NCI-H2107 (cell line): ENCODE results near the gene RAB11A.

Experiments
- DNase-seq: peaks from one replicate; lab custom pipeline; 2025; lab: John Stamatoyannopoulos, UW

Gene RAB11A

DNA sequence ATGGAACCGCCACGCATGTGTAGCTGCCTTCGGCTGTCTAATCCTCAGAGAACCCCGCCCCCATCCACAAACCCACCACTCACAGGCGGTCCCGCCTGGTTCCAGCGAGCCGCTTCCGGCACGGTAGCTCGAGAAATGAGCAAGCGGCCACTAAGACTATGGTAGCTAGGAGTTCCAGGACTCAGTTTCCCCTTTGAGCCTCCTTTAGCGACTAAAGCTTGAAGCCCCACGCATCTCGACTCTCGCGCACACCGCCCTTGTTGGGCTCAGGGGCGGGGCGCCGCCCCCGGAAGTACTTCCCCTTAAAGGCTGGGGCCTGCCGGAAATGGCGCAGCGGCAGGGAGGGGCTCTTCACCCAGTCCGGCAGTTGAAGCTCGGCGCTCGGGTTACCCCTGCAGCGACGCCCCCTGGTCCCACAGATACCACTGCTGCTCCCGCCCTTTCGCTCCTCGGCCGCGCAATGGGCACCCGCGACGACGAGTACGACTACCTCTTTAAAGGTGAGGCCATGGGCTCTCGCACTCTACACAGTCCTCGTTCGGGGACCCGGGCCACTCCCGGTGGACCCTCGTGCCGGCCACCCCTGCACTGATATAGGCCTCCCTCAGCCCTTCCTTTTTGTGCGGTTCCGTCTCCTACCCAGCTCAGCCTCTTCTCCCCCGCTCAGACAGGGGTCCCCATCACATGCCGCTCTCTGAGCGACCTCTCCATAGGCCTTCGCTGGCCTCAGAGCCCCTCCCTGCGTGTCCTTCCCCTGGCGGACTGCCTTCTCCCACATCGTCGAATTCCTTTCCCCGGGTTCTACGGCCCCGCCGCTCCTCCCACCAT is at the start of gene RAB11A:
TSS of gene RAB11A (plus strand) at position 366 of the 828 bp plus-strand sequence. CDS start at position 461, 95 bp downstream.
- peak; percentile 76 for DNase-seq

GRCh38 chr15:65819563-65819960 is 49.7 kb upstream of the RAB11A start:
- no peak for DNase-seq

DNA sequence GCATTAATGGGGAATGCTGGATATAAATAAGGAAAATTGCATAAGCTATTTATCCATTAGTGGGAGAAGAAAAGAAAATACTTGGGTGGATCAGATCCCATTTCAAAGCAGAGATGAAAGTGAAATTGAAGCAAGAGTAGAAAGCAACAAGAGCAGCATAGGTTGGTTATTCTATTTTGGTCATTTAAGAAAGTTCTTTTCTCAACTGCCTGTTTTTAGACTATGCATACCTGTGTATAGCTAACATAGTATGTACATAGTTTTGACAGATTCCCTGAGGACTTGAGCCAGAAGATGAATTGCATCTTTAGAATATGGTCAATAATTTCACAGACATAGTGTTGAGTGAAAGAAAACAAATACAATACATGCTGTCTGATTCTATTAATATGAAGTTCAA is 48.2 kb upstream of the RAB11A start:
- DNase-seq = no peak

DNA sequence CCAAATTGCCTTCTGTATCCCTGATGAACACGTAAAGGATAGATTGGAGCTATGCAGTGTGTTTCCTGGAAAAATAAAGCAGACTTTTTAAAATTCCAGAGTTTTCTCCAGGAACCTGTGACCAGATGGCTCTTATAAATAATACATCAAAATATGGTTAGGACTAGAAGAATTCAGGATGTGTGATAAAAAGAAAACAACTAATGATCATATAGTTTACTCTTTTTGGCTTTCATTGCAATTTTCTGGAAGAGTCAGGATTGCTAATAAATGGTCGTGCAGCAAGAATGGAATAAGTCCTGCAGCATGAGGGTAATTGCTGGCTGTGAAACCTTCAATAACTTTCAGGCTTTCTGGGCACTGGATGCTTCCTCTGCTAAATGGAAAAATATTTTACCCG is 47.0 kb upstream of the RAB11A start:
- DNase-seq = no peak

DNA sequence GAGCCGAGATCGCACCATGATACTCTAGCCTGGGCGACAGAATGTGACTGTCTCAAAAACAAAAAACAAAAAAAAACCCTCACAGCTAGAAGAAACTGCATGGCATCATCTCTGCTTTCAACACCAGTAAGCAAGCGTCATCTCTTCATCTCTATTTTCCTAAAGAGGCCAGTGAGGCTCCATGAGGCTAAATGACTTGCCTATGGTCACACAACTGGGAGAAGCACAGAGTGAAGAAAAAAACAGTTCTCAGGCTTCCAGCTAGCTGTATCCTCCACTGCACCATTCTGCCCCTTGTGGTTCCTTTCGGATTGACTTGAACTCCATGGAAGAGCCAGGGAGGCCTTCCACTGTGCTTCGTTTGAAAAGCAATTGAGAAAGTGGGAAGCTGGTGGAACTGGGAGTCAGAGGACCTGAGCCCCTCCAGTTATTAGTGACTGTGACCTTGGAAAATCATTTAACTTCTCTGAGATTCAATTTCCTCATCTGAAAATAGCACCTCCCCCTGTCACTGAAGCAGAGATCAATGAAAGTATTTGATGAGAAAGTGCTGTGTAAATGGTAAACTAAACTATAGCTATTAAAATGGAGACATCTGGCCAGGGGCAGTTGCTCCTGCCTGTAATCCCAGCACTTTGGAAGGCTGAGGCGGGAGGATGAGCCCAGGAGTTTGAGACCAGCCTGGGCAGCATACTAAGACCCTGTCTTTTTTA is 45.1 kb upstream of the RAB11A start:
- no peak for DNase-seq

DNA sequence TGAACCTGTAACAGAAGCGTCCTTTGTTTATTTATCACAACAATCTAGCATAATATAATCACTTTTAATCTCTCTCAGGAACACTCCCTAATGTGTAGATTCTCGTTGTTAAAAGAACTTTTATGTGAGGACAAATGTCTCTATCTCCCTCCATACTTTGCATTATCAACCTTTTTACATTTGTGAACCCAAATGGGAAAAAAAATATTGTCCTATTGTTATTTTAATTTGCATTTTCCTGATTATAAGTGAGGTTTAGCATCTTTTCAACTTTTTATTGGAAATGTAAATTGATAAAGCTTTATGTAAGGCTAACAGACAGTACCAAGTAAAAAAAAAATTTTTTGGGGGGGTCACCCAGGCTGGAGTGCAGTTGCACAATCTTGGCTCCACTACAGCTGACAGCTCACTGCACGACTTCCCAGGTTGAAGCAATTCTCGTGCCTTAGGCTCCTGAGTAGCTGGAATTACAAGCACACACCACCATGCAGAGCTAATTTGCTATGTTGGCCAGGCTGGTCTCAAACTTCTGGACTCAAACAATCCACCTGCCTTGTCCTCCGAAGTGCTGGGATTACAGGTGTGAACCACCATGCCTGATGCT is 44.2 kb upstream of the RAB11A start:
- DNase-seq = no peak

GRCh38 chr15:65827065-65827464 is 42.2 kb upstream of the RAB11A start:
- DNase-seq = no peak

DNA sequence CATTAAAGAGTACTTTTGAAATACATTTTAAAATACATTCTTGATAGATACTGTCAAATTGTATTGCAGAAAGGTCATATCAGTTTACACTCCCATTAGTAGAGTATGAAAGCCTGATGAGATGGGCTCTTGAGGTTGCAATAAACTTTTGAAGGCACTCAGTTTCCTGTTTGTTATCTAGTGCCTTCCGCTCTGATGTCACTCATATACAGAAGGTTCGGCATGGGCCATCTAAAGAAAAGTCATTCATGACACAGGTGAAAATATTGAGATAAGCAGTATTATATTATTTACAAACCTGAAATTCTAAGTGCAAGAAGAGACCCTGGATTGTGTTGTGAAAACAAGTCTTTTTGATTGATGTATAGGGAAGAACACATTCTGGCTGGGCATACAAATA is 40.7 kb upstream of the RAB11A start:
- no peak for DNase-seq

DNA sequence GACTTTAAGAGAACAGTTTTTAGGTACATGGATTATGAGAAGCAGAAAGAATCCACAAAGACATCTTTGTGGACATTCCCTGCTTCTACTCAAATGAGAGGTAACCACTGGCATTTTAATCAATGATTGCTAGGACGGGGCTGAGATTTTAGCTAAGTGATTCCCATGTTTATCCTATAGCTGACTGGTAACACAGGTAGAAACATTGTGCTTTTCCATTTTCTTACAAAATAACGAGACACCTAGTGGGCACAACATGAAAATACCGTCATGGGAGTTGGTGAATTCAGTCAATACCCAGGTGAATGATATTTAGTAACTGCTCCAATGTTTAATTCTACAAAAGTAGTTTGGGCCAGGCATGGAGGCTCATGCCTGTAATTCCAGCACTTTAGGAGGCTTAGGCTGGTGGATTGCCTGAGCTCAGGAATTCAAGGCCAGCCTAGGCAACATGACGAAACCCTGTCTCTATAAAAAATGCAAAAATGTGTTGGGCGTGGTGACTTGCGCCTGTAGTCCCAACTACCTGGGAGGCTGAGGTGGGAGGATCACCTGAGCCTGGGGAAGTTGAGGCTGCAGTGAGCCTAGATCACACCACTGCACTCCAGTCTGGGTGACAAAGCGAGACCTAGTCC is 40.0 kb upstream of the RAB11A start:
- DNase-seq = no peak

DNA sequence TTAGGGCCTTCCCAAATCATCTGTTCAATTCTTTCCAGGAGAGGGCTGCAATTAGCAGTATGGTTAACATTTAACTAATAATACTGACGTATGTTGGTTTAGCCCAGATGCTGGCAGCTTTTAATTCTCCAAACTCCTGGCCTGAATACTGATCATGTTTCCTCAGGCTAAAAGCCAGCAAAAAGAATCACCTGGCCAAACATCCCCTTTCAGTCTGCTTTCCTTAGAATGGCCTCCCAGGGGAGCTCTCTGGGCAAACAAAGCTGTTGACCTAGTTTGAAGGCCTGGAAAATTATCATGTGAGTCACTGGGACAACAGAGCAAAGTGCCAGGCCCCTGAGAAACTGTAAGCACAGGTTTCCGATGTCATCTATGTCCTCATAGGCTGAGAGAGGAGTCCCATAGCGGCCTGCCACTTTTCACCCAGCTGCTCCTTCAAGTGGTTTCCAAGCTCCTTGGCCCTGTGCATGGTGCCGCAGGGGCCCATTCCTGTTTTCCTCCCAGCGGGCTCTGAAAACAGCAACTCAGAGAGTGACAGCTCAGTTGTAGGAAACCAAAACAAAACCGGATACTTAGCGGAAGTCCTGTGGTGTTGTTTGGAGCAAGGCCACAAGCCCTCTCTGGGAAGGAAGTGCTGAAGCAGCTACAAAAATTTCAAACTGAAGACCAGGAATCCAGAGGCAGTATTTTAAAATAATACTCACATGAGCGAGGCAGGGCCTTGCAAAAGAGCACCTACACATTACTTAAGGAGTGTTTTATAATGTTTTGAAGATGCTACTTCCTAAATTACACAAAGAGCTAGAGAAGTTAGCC is 36.5 kb upstream of the RAB11A start:
- peak; percentile 91 for DNase-seq

DNA sequence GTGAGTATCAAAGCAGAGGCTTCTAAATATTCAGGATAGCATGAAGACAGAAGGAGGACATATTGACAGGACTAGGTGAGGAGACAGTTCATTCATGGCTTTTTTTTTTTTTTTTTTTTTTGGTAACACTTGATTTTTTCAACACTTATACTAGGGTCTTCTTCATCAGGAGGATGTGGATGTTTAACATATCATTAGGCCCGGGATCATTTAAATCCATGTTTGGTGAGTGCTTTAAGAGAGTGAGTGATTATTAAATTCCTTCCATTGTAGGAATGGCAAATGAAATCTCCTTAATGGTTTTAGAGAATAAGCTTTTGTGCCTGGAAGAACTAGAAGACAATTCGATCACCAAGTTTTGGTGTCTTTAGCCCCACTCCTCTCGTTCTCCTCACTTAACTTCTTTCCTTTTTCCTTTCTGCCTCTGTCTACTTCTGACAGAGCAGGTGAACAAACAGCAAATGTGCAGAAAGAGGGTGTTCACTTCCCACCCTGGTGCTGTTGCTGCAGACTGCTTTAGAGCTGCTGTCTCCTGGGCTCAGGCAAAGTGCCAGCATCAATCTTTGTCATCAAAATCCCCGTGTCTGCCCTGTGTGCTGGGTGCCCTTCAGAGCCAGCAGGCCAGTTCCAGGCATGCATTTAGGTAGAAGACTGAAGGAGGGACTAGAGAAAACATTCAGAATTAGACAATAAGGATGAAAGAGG is 35.6 kb upstream of the RAB11A start:
- no peak for DNase-seq

DNA sequence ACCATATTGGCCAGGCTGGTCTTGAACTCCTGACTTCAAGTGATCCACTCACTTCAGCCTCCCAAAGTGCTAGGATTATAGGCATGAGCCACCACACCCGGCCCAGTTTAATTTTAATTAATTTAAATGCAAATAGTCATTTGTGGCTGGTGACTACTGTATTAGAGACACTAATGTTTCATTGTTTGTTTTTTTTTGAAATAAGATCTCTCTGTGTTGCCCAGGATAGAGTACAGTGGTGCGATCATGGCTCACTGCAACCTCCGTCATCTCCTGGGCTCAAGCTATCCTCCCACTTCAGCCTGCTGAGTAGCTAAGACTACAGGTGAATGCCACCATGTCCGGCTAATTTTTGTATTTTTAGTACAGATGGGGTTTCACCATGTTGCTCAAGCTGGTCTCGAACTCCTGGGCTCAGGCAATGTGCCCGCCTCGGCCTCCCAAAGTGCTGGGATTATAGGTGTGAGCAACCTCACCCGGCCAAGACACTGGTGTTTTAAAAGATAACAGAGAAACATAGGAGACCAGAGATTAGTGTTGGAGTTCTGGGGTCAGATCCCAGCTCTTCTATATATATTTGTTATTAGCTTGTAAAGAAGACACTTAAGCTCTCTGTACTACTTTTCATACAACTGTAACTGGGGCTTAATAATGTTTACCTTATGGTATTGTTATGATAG is 34.5 kb upstream of the RAB11A start:
- no peak for DNase-seq

DNA sequence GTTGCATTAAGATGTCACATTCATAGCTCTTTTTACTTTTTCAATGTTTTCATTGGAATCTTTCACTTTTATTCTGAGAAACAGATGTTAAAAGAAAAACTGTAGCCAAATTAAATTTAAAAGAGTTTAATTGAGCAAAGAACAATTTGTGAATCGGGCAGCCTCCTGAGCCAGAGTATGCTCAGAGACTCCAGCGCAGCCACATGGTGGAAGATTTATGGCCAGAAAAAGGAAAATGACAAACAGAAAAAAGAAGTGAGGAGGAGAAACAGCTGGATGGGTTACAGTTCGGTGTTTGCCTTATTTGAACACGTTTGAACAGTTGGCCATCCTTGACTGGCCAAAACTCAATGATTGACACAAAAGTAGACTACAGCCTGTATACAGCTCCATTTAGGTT is 33.8 kb upstream of the RAB11A start:
- DNase-seq = no peak

DNA sequence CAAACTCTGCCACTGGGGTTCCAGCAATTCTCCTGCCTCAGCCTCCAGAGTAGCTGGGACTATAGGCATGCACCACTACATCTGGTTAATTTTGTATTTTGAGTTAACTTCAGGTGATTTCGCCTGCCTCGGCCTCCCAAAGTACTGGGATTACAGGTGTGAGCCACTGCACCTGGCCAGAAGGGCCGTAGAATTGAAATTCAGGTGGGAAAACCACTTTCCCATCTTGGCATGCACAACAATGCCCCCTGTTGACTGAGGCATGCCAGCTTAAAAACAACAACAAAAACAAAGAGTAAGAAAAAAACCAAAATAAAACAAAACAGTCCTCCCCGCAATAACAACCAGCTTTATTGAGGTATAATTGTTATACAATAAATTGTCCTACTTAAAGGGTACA is 32.6 kb upstream of the RAB11A start:
- no peak for DNase-seq

GRCh38 chr15:65837301-65838294 is 31.7 kb upstream of the RAB11A start:
- DNase-seq = no peak

DNA sequence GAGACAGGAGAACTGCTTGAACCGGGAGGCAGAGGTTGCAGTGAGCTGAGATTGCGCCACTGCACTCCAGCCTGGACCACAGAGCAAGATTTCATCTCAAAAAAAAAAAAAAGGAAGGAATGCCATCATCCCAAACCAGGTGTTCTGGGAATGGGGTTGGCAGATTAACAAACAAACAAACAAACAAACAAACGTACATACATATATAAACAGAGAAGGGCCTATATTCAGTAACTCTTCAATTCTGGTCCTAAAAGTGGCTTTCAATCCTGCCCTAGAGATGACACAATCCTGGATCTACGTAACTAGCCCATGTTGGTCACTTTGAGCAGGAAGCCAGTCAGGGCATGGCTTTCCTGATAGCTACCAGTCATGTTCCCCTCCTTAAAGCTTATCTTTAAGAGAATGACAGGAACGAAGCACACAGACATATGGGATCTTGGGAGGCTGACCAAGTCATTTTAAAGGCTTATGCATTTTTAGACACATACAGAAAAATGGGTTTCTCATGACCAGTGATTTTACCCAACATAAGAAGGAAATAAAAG is 29.9 kb upstream of the RAB11A start:
- DNase-seq = no peak

- DNase-seq = no peak
These were observed 29.3 kb upstream of the RAB11A start for GRCh38 chr15:65839985-65840384.

DNA sequence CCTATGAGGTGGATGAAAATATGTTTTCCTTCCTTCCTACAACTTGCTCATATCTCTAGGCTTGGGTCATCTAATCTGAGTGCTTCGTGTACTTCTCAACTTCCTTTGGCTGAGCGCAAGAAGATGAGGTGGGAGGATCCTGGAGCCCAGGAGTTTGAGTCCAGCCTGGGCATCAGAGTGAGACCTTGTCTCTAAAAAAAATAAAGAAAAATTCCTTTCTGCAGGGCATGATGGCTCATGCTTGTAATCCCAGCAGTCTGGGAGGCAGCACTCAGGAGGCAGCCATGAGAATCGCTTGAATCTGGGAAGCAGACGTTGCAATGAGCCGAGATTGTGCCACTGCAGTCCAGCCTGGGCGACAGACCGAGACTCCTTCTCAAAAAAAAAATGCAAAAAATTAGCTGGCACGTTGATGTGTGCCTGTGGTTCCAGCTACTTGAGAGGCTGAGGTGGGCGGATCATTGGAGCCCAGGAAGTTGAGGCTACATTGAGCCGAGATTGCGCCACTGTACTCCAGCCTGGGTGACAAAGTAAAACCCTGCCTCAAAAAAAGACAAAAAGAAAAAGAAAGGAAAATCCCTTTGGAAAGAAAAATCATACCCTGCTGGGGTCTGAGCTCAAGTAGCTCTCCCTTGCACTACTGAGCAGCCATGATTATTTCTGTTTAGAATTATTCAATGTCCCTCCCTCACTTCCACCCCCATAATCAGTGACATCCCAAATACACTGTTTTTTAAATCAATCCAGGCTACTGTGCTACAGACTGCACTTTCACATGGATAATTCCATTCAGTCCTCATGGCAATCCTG is 28.0 kb upstream of the RAB11A start:
- no peak for DNase-seq
